Progenitor cell of endocrine pancreas (in vitro differentiated cells): ENCODE measurements around the gene KRTAP10-6. TPM values are rescaled to one million over a fixed set of nuclear protein-coding genes. Genes with fewer than 3 reads are reported as not detected.

Experiments used
- DNase-seq: peaks from one replicate; pipeline ENCODE4 v3.0.0; 2021; ENCODE audit warnings: low spot score; ENCODE audit not compliant: unreplicated experiment
- H3K27ac Mint-ChIP-seq: 2 replicates; pipeline ENCODE4 v1.8.0; 2021; ENCODE audit warnings: mild to moderate bottlenecking, moderate library complexity, mixed read lengths
- H3K27me3 Mint-ChIP-seq: 2 replicates; pipeline ENCODE4 v1.8.0; 2021; ENCODE audit warnings: mixed read lengths
- H3K36me3 Mint-ChIP-seq: 2 replicates; pipeline ENCODE4 v1.8.0; 2022; ENCODE audit warnings: mixed read lengths; ENCODE audit not compliant: insufficient read depth
- H3K4me1 Mint-ChIP-seq: 2 replicates; pipeline ENCODE4 v1.8.0; 2021; ENCODE audit warnings: low read depth, mixed read lengths
- H3K4me3 Mint-ChIP-seq: 2 replicates; pipeline ENCODE4 v1.8.0; 2021; ENCODE audit warnings: low read depth, mild to moderate bottlenecking, moderate library complexity, mixed read lengths
- H3K9me3 Mint-ChIP-seq: 2 replicates; pipeline ENCODE4 v1.8.0; 2021; ENCODE audit warnings: low read depth, mixed read lengths
- CTCF ChIP-seq: fragments of 200-600 bp; sonication (generic); IDR thresholded peaks from one replicate; pipeline ENCODE4 v1.5.0; 2021; ENCODE audit warnings: antibody characterized with exemption, mild to moderate bottlenecking; ENCODE audit not compliant: unreplicated experiment
- total RNA-seq: library from RNA; stranded (reverse); gene quantifications from 2 replicates; pipeline ENCODE4 v1.2.1, GENCODE V29; 2021

Gene KRTAP10-6
- total RNA-seq, 1 donor from 2014 or later: not detected

- Mint-ChIP-seq H3K27ac (no peak overlapping the region), H3K4me1 (no peaks in the 10 kb centered on the region), H3K36me3 (peaks cover 5% of the 10 kb centered on the region), H3K9me3 (peaks cover 17% of the 10 kb centered on the region), H3K27me3 (peaks cover 6% of the 10 kb centered on the region), H3K4me3 (no peak overlapping the region)
- DNase-seq: no peak
- no peak for TF ChIP-seq CTCF
Measured at GRCh38 chr21:44615466-44615865, 23.2 kb upstream of the KRTAP10-6 start.

GRCh38 chr21:44614961-44615391 lies 22.7 kb upstream of the KRTAP10-6 start:
- no peak for DNase-seq
- TF ChIP-seq CTCF: no peak
- peaks cover 14% of the 10 kb centered on the region for H3K9me3 Mint-ChIP-seq
- peaks cover 6% of the 10 kb centered on the region for H3K27me3 Mint-ChIP-seq
- H3K27ac Mint-ChIP-seq: no peak overlapping the region
- H3K4me3 Mint-ChIP-seq: no peak overlapping the region
- no peaks in the 10 kb centered on the region for H3K4me1 Mint-ChIP-seq
- H3K36me3 Mint-ChIP-seq: peaks cover 5% of the 10 kb centered on the region

GRCh38 chr21:44614161-44614631 lies 21.9 kb upstream of the KRTAP10-6 start:
- H3K36me3 Mint-ChIP-seq: peaks cover 1% of the 10 kb centered on the region
- peaks cover 9% of the 10 kb centered on the region for H3K27me3 Mint-ChIP-seq
- DNase-seq: no peak
- no peak overlapping the region for H3K4me3 Mint-ChIP-seq
- H3K27ac Mint-ChIP-seq: no peak overlapping the region
- H3K4me1 Mint-ChIP-seq: no peaks in the 10 kb centered on the region
- peaks cover 16% of the 10 kb centered on the region for H3K9me3 Mint-ChIP-seq
- TF ChIP-seq CTCF: no peak

GRCh38 chr21:44613386-44614155 lies 21.3 kb upstream of the KRTAP10-6 start:
- H3K9me3 Mint-ChIP-seq: peaks cover 21% of the 10 kb centered on the region
- no peak overlapping the region for H3K4me3 Mint-ChIP-seq
- no peaks in the 10 kb centered on the region for H3K4me1 Mint-ChIP-seq
- no peak overlapping the region for H3K27ac Mint-ChIP-seq
- DNase-seq: no peak
- H3K27me3 Mint-ChIP-seq: peaks cover 9% of the 10 kb centered on the region
- no peak for TF ChIP-seq CTCF
- peaks cover 1% of the 10 kb centered on the region for H3K36me3 Mint-ChIP-seq

GRCh38 chr21:44612669-44613229 lies 20.4 kb upstream of the KRTAP10-6 start:
- H3K27ac Mint-ChIP-seq: no peak overlapping the region
- no peak for TF ChIP-seq CTCF
- H3K9me3 Mint-ChIP-seq: peaks cover 21% of the 10 kb centered on the region
- H3K4me3 Mint-ChIP-seq: no peak overlapping the region
- H3K27me3 Mint-ChIP-seq: peaks cover 9% of the 10 kb centered on the region
- no peak for DNase-seq
- H3K36me3 Mint-ChIP-seq: peaks cover 1% of the 10 kb centered on the region
- no peaks in the 10 kb centered on the region for H3K4me1 Mint-ChIP-seq
